Thyroid gland (tissue), 4 donors: ENCODE results near the gene MPP3. TPM values are rescaled to one million over a fixed set of nuclear protein-coding genes. Genes with fewer than 3 reads are reported as not detected.

Source experiments
- DNase-seq, 2 donors: peaks; one replicate each; pipeline ENCODE4 v3.0.0-alpha.2; 2019
- H3K27ac ChIP-seq, 3 donors: fragments of 200-600 bp; sonication (generic); 1 replicate in 2 of 3; 2 replicates in 1 of 3; pipeline ENCODE4 v1.5.1; 2016 to 2019; ENCODE audit warnings: mild to moderate bottlenecking in 1 of 3, moderate library complexity in 1 of 3
- H3K27me3 ChIP-seq: fragments of 200-600 bp; sonication (generic); one replicate; pipeline ENCODE4 v1.5.1; 2019
- H3K36me3 ChIP-seq, 2 donors: fragments of 200-600 bp; sonication (generic); one replicate each; pipeline ENCODE4 v1.5.1; 2016 to 2019
- H3K4me1 ChIP-seq, 2 donors: fragments of 200-600 bp; sonication (generic); one replicate each; pipeline ENCODE4 v1.5.1; 2017 to 2019
- H3K4me3 ChIP-seq, 3 donors: fragments of 200-600 bp; sonication (generic); replicated peaks in 1 of 3; 1 replicate in 2 of 3; 2 replicates in 1 of 3; pipeline ENCODE4 v1.5.1; 2016; ENCODE audit warnings: mild to moderate bottlenecking in 1 of 3
- H3K9me3 ChIP-seq: fragments of 200-600 bp; sonication (generic); one replicate; pipeline ENCODE4 v1.5.1; 2017
- CTCF ChIP-seq, 6 experiments: fragments of 200-600 bp in 3 of 6; fragments of 450-650 bp in 3 of 6; sonication (generic) in 3 of 6; IDR thresholded peaks; one replicate each; pipeline ENCODE4 v1.5.1; 2016 to 2019; ENCODE audit warnings: antibody characterized with exemption in 6 of 6, mild to moderate bottlenecking in 2 of 6, inconsistent platforms in 1 of 6, moderate library complexity in 1 of 6
- POLR2A ChIP-seq, 2 donors: fragments of 450-650 bp; IDR thresholded peaks; one replicate each; pipeline ENCODE4 v1.6.1; 2017; ENCODE audit warnings: antibody characterized with exemption in 2 of 2, mild to moderate bottlenecking in 2 of 2, moderate library complexity in 1 of 2
- WGBS, 2 donors: methylation state at CpG; one replicate each; pipeline ENCODE4 v1.1.5; 2017; 5-methylcytosine and 5-hydroxymethylcytosine counted together
- intact Hi-C: fragments of 100-400 bp; cut with DNase I; formaldehyde crosslinking; loops from one replicate; pipeline ENCODE4 v1.15.1; 2023
- total RNA-seq, 4 donors: library from RNA; depleted of rRNA; stranded (reverse); fragments of >200 nt; gene quantifications; one replicate each; pipeline ENCODE4 v1.2.3, GENCODE V29; 2016

Gene MPP3
- total RNA-seq, 4 donors from 2014 or later: 7.1 to 20.5 (median 15.4) TPM

GRCh38 chr17:43768943-43769342 is 64.0 kb downstream of the MPP3 start:
- Histone ChIP-seq H3K27me3 (no peaks in the 10 kb centered on the region), H3K27ac (no peak overlapping the region), H3K4me3 (no peak overlapping the region), H3K36me3 (peaks cover 36 to 48% of the 10 kb centered on the region in 2 donors), H3K9me3 (no peaks in the 10 kb centered on the region), H3K4me1 (no peaks in the 10 kb centered on the region)
- 91 to 95% methylated on average over 7 of the region's 7 CpGs for WGBS, 2 donors
- DNase-seq: no peak
- no peak for TF ChIP-seq CTCF (IDR thresholded peaks at IDR 0.05)
- no peak for TF ChIP-seq POLR2A (IDR thresholded peaks at IDR 0.05)
- intact Hi-C loops: no loop called here

GRCh38 chr17:43768382-43768781 is 64.6 kb downstream of the MPP3 start:
- intact Hi-C loops: no loop called here
- no peaks in the 10 kb centered on the region for H3K27me3 ChIP-seq
- peaks cover 30 to 43% of the 10 kb centered on the region in 2 donors for H3K36me3 ChIP-seq
- H3K27ac ChIP-seq: no peak overlapping the region
- H3K4me3 ChIP-seq: no peak overlapping the region
- WGBS, 2 donors: 75 to 76% methylated on average over 9 of the region's 9 CpGs
- peak in 1 of 2 donors; percentile 9 for DNase-seq
- H3K9me3 ChIP-seq: no peaks in the 10 kb centered on the region
- H3K4me1 ChIP-seq: no peaks in the 10 kb centered on the region
- no peak for TF ChIP-seq CTCF (IDR thresholded peaks at IDR 0.05)
- TF ChIP-seq POLR2A (IDR thresholded peaks at IDR 0.05): no peak

GRCh38 chr17:43767713-43768059 is 65.3 kb downstream of the MPP3 start:
- 75% methylated on average over 5 of the region's 5 CpGs for WGBS, 2 donors
- no peak overlapping the region for H3K27ac ChIP-seq
- intact Hi-C loops: no loop called here
- no peak overlapping the region for H3K4me3 ChIP-seq
- H3K36me3 ChIP-seq: peaks cover 23 to 36% of the 10 kb centered on the region in 2 donors
- TF ChIP-seq CTCF (IDR thresholded peaks at IDR 0.05): no peak
- TF ChIP-seq POLR2A (IDR thresholded peaks at IDR 0.05): no peak
- no peak for DNase-seq
- no peaks in the 10 kb centered on the region for H3K4me1 ChIP-seq
- H3K27me3 ChIP-seq: no peaks in the 10 kb centered on the region
- no peaks in the 10 kb centered on the region for H3K9me3 ChIP-seq

GRCh38 chr17:43767053-43767712 is 65.8 kb downstream of the MPP3 start:
- WGBS, 2 donors: 79 to 80% methylated on average over 6 of the region's 6 CpGs
- Histone ChIP-seq H3K36me3 (peaks cover 19 to 31% of the 10 kb centered on the region in 2 donors), H3K9me3 (no peaks in the 10 kb centered on the region), H3K4me3 (no peak overlapping the region), H3K27ac (no peak overlapping the region), H3K4me1 (no peaks in the 10 kb centered on the region), H3K27me3 (no peaks in the 10 kb centered on the region)
- TF ChIP-seq POLR2A (IDR thresholded peaks at IDR 0.05) (no peak), CTCF (IDR thresholded peaks at IDR 0.05) (no peak)
- intact Hi-C loops: no loop called here
- DNase-seq: no peak

- no peak overlapping the region for H3K27ac ChIP-seq
- no peaks in the 10 kb centered on the region for H3K4me1 ChIP-seq
- H3K4me3 ChIP-seq: no peak overlapping the region
- peaks cover 19 to 24% of the 10 kb centered on the region in 2 donors for H3K36me3 ChIP-seq
- no peaks in the 10 kb centered on the region for H3K27me3 ChIP-seq
- DNase-seq: peak; percentile 53 to 66
- peak; percentile 52 to 90 (median 60) for TF ChIP-seq CTCF (IDR thresholded peaks at IDR 0.05)
- TF ChIP-seq POLR2A (IDR thresholded peaks at IDR 0.05): no peak
- 50 to 58% methylated on average over 7 of the region's 7 CpGs for WGBS, 2 donors
- intact Hi-C loops: no loop called here
- no peaks in the 10 kb centered on the region for H3K9me3 ChIP-seq
These were observed 66.4 kb downstream of the MPP3 start for GRCh38 chr17:43766413-43767052.
